Measurements from ENCODE around the gene RABL6.

RABL6 gene

DNA sequence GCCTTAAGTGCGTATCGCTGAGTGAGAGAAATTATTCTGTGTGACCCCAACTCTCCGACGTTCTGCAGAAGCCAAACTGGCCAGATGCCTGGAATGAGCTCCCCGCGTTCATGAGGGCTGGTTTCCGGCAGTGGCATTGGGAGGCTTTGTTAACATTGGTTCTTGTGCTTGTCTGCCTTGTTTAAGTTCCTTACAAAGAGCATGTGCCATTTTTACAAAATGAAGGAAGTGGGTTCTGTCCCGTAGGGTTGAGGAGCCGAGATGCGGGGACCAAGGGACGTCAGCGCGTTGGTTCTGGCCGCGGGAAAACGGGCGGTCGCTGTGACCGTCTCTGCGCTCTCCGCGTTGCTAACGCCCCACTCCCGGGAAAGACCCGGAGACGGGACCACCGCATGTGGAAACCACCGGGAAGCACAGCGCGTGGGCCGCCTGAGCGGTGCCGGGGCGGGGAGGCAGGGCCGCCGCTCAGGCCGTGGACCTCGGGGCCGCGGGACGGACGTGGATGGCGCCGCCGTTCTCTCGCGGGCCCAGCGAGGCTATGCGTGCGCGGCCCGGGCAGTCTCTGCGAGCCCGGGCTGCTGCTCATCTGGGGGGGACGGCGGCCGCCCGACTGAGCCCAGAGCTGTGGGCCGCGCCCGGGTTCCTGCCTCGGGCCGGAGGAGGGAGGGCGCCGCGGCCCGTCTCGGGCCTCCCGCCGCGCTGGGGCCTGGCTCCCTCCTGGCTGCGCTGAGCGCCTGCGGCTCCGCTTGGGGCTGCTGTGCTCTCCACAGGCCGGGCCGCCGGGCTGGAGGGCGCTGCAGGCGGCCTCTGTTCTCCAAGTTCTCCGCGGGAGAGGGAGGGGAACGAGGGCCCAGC is 13.4 kb downstream of the RABL6 start:
- peak; percentile 87 for DNase-seq (ENCODE audit: low spot score)

DNA sequence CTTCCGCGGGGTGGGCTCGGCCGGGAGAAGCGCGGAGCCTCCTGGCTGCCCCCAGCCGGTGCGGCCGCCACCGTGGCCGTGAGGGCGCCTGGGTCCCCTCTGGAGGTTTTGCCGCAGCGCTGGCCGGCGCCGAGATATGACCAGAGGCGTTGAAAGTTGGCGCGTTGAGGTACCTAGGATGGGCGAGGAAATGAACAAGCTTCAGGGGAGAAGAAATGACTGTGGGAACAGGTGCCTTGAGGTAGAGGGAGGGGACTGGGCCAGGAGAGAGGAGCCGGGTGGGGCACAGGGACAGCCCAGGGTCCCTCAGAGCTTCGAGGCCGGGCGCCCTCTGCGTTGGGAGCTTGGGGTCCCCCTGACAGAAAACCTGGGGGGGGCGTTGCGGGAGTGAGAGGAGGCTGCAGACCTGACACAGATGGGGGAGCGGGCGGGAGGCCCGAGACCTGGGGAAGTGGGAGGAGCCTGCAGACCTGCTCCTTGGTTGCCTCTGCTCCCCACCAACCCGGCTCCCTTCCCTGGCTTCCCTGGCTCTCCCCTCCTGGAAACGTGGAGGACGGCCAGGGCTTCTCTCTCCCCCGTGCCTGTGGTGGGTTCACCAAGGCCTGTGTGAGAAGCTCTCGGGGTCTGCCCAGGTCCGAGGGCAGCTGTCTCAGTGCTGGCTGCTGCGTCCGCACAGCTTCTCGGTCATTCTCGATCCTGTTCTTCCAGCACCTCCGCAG is 14.2 kb downstream of the RABL6 start:
- peak; percentile 73 for DNase-seq (ENCODE audit: low spot score)

DNA sequence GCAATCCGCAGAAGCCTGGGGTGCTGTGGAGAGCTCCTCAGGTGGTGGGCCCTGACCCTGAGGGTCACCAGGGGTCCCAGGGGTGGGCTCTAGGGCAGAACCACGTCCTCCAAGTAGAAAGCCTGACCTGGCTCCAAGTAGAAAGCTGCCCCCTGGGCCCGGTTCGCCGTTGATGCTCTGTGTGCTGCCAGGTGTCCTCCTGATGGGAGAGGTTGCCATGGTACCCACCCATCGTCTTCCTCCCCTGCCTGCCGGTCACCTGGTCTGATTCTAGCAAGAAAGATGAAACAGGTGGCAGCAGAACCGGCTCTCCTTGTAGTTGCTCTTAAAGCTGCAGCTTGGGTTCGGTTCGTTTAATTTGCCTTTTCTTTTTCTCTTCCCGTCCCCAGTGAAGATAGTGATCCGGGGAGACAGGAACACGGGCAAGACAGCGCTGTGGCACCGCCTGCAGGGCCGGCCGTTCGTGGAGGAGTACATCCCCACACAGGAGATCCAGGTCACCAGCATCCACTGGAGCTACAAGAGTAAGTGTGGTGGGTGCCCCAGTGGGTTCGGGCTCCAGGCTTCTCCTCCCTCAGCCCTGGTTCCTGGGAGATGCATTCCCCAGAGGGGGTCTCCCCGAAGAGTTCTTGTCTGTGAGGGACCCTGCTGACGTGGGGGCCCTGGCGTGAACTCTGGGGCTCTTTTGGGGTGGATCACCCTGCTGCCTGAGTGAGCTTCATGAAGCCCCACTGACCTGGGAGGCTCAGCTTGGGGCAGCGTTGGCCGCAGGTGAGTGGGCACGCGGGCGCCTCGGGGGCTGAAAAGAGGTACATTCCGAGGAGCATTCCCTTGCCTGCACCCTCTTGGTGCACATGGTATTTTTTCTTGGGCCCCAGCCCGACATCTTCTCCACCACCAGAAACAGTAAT is 15.6 kb downstream of the RABL6 start:
- DNase-seq (ENCODE audit: low spot score): no peak

DNA sequence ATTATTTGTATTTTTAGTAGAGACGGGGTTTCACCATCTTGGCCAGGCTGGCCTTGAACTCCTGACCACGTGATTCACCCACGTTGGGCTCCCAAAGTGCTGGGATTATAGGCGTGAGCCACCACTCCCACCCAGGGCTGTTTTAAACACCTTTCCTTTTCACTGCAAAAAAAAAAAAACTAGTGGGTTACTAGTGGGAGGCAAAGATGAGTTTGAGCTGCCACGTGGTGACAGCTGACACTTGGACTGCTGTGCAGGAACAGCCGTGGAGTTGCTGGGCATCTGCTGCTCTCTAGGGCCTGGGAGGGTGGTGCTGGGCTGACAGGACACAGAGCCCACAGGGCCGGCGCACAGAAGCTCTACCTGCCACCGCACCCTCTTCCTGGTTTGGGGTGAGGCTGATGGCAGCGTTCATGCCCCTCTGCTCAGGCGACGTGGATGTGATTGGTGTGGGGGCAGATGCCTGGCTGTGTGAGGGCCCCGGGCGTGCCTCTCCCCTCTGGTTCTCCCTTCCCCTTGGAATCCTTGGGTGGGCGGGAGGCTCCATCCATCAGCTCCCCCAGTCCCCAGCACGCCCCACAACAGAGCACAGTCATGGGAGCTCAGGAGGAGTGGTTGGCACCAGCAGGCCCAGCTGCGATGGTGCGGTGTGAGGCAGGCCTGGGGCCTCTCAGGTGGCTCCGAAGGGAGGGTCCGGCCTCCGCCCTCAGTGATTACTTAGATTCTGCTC is 16.9 kb downstream of the RABL6 start:
- no peak for DNase-seq (ENCODE audit: low spot score)

GRCh38 chr9:136825295-136826187 is 17.8 kb downstream of the RABL6 start:
- DNase-seq (ENCODE audit: low spot score): no peak

DNA sequence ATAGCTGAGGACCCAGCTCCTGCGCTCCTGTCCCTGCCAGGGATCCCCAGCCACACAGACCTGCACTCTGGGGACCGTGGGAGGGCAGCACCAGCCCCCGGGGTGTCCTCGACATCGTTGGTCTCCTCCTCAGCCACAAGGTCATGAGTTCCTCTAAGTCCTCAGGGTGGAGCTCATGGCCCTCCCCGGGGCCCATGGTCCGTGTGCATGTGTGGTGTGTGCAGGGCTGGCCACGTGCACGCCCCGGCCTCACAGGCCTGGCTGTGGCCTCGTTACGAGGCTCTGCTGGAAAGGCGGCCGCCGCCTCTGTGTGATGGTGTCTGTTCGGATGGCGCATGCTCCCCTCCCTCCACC is 18.4 kb downstream of the RABL6 start:
- DNase-seq (ENCODE audit: low spot score): no peak

DNA sequence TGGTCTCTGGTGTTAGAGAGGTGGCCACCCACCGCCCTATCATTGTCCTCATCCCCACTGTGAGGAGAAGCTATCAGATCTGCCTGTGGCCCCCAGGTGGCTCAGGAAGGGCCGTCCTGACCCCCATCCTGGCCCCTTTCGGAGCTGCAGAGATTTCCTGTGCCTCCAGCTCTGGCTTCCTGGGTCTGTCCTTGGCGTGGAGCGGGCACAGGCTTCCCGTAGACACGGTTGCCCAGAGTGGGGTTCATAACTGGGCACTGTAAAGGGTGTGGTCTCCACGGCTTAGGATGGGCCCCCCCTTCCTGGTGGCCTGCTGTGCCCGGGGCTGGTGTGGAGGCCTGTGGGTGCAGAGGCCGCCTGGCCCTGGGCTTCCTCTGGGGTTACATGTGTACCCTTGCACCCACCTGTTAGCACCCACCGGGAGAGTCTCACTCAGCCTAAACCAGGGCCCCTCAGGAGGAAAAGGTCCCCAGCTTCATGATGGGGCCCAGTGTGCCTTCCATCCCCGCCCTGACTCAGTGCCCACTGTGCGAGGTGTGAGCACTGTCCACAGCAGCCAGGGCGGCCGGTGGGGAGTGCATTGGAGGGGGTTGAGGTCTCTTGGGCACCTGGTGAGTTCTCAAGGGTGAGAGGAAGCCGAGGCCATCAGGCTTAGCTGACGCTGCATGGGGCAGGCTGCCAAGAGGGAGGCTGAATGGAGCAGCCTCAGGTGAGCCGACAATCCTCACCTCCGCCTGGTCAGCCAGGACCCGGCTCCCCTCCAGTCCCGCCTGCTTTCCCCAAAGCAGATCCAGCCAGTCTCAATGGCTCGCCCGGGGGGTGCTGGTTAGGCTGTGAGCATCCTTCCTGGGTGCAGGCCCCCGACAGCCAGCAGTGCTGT is 19.2 kb downstream of the RABL6 start:
- no peak for DNase-seq (ENCODE audit: low spot score)

GRCh38 chr9:136827794-136828473 is 20.2 kb downstream of the RABL6 start:
- no peak for DNase-seq (ENCODE audit: low spot score)

DNA sequence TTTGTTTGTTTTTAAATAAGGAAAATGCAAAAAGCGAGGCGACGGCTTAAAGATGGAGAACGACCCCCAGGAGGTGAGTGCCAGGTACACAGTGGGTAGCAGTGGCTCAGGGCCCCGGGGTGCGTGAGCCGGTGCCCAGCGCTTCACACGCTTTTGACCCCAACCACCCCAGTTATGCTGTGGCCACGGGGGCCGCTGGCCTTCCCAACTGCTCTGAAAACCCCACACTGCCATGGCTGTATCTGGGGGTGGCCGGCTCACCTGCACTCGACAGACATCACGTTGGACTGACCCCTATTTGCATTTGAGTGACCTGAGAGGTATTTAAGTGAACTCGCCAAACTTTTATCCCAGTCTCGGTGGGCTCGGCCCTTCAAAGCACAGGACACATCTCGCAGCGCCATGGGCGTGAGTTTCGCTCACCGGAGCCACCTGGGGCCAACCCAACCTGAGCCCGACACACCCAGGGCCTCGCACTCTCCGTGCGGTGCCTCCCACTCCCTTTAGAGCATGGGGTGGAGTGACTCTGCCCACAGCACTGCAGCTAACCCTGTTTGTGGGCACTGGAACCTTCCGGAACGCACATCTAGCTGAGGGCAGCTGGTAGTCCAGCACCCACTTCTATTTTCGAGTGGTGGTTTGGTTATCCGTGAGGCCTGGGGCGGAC is 20.9 kb downstream of the RABL6 start:
- no peak for DNase-seq (ENCODE audit: low spot score)

GRCh38 chr9:136829412-136829811 is 21.7 kb downstream of the RABL6 start:
- peak; percentile 26 for DNase-seq (ENCODE audit: low spot score)

GRCh38 chr9:136829981-136830885 is 22.5 kb downstream of the RABL6 start:
- DNase-seq (ENCODE audit: low spot score): peak; percentile 17

DNA sequence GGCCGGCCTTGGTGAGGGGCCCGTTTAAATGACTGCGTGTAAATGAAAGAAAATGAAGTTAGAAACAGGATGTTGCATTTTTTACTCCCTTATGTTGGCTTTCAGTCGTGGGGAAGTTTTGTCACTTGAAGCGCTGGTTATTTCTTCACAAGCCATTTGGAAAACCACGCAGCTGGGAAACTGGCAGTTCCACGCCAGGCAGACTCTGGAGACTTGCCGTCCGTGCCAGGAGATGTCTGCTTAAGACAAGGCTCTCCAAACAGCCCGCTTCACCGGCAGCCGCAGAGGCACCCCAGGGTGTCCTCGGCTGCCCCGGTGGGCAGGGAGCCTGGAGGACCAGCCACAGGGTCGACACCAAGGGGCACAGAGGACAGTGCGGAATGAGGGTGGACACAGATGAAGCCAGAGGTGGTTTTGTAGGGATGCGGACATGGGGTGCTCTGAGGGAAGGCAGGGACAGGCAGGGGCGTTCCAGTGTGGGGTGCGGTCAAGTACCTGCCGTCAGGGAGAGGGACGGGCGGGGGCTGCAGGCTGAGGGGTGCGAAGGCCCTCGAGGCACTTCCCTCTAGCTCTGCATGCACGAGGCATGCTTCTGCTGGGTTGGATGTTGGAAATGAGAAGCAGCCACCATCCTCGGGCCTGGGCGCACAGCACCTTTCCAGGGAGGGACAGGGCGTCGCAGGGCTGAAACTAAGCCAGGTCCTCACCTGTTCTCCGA is 23.4 kb downstream of the RABL6 start:
- no peak for DNase-seq (ENCODE audit: low spot score)

DNA sequence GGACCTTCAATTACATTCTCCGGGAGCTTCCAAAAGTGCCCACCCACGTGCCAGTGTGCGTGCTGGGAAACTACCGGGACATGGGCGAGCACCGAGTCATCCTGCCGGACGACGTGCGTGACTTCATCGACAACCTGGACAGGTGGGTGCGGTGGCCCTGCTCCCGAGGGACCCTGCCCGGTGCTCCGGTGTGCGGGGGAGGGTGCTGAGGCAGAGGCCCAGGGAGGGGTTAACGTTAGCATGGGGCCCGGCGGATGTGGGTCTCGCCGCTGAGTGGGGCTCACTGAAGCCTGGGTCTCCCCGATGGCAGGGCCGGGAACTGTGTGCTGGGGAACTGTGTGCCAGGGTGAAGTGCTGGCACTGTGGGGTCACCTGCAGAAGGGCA is 24.0 kb downstream of the RABL6 start:
- DNase-seq (ENCODE audit: low spot score): no peak

DNA sequence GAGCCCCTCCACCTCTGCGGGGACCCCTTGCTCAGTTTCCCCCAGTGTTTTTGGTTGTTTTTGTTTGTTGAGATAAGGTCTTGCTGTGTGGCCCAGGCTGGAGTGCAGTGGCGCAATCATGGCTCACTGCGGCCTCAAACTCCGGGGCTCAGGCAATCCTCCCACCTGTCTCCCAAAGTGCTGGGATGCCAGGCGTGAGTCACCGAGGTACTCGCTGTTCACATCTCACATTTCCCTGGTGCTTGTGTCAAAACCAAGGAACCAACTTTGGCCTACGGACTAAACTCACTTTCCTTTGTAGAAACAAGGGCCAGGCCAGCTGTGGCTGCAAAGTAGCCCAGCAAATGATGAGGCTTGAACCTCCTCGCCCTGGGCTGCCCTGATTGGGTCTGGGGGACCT is 24.8 kb downstream of the RABL6 start:
- no peak for DNase-seq (ENCODE audit: low spot score)

- peak; percentile 6 for DNase-seq (ENCODE audit: low spot score)
These were observed 25.8 kb downstream of the RABL6 start for GRCh38 chr9:136833381-136834048.

Measured in iPS-NIHi11 (cell line).